RCC 7860 (cell line): Measurements from ENCODE around the gene MISP.

Experiments used
- DNase-seq: peaks from one replicate; pipeline ENCODE4 v3.0.0-alpha.2; 2015; ENCODE audit warnings: low spot score
- FAIRE-seq: peaks from 2 replicates; lab custom pipeline; 2012; peaks lifted over from hg19 to GRCh38; lab: Jason Lieb, UNC

Gene MISP

DNA sequence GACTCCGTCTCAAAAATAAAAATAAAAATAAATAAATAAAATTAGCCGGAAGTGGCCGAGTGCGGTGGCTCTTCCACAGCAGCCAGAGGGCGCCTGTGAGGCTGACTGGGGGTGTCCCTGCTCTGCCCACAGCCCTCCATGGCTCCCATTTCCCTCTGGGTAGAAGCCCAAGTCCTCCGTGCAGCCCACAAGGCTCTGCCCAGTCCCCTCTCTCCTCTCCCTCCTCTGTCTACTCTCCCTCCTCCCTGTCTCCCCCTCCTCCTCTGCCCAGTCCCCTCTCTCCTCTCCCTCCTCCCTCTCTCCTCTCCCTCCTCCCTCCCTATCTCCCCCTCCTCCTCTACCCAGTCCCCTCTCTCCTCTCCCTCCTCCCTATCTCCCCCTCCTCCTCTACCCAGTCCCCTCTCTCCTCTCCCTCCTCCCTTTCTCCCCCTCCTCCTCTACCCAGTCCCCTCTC, 20.4 kb downstream of the MISP start:
- DNase-seq (no peak), FAIRE-seq (no peak)

DNA sequence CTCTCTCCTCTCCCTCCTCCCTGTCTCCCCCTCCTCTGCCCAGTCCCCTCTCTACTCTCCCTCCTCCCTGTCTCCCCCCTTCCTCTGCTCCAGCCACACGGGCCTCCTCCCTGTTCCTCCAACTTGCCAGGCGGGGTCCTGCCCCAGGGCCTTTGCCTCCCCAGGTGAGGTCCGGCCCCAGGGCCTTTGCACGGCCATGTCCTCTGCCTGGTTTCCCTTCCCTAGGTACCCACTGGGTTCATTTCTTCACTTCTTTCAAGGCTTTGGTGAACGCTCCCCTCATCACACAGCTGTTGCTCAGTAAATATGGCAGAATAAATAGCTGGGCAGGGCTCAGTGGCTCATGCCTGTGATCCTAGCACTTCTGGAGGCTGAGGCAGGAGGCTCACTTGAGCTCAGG, 21.2 kb downstream of the MISP start:
- no peak for FAIRE-seq

DNA sequence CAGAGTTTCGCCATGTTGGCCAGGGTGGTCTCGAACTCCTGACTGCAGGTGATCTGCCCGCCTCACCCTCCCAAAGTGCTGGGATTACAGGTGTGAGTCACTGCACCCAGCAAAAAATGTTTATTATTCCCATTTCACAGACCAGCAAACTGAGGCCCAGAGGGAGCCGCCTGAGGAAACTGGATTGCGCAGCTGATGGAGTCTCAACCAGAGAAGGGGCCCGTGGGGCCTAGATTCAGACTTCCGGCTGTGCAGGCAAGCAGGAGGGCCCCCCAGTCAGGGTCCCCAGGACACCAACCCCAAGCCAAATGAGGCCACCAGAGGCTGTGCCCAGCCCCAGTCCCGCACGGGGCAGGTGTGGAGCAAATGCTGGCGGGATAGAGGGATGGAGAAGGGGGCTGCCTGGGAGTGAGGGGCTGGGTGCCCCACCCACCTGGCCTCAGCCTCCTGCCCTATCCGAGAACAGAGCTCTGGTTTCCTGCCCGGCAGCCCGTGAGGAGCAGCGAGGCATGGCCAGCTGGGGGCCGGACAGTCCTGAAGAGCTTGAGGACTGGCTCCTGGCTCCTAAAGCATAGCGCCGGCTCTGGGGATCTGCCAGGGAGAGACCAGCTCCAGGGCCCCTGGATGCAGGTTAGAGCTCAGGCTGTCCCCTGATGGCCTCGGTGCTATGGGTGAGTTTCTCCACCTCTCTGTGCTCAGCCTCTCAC, 22.0 kb downstream of the MISP start:
- FAIRE-seq (no peak), DNase-seq (peak; percentile 27)

More for the DNA sequence above, 21.2 kb downstream of the MISP start:
- DNase-seq = no peak

DNA sequence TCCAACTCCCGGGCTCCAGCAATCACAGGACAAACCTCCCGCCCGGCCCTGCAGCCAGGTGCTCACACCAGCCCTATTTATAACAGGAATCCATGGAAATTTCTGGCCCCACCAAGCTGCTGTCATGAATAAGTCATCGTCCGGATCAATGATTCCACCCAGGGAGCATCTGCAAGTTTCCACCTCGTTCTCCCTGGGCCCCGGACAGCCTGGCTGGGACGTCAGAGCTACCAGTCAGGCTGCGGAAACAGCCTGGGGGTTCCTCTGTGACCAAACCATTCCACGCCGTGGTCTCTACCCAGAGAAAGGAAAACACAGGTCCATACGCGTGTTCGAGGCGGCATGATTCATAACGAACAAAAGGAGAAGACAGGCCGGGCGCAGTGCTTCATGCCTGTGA, 25.6 kb downstream of the MISP start:
- FAIRE-seq (no peak), DNase-seq (no peak)

DNA sequence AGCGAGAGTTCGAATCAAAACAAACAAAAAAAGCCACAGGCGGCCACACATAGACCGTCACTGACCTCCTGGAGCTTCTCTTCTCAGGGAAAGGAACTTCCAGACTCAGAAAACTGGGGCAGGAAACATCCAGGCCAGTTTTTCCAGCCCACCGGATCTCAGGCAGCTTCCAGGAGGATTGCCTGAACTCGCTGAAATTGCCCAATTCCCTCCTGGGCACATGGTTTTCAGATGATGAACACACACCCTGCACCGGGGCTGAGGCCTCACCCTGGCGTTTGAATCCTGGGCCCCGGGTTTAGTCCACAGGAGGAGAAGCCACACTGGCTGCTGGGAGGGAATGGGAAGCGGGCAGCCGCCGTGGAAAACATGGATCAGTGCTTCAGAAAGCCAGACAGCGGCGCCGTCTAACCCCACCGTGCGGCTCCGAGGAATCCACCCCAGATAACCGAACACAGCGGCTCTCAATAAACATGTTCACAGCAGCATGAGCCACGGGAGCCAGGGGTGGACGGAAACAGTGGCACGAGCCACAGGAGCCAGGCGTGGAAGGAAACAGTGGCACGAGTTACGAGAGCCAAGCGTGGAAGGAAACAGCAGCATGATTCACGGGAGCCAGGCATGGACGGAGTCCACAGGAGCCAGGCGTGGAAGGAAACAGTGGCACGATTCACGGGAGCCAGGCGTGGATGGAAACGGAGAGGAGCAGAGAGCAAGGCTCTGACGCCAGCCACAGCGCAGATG, 28.2 kb downstream of the MISP start:
- FAIRE-seq = peak; percentile 60
- peak; percentile 86 for DNase-seq

DNA sequence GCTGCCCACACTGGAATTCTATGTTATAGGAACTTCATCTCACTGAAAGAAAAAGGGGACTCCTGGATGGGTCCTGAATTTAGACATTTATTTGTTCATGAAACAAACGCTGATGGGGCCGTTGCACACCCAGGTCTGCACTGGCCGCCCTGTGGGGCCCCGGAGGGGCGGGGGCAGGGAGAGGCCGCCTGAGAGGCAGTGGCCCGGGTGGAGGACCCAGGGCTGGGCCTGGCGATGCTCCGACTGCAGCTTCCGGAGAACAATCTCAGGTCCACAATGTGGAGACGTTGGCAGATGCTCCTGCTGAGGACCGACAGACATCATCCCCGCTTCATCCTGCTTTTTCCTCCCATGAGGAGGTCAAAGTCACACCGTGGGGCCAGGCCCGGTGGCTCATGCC, 30.0 kb downstream of the MISP start:
- DNase-seq (no peak), FAIRE-seq (no peak)

DNA sequence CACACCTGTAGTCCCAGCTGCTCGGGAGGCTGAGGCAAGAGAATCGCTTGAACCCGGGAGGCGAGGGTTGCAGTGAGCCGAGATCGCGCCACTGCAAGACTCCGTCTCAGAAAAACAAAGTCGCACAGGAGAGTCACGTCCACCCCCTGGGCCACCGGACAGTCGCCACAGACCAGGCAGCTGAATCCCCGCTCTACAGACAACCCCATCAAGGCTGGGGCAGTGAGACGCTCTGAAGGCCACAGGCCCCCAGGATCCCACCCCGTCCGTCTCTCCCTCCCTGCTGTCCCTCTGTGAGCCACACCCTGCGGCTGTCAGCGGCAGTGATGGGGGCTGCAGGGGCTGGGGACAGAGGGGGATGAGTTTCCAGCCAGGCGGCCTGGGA, 30.9 kb downstream of the MISP start:
- DNase-seq = no peak
- FAIRE-seq = no peak

DNA sequence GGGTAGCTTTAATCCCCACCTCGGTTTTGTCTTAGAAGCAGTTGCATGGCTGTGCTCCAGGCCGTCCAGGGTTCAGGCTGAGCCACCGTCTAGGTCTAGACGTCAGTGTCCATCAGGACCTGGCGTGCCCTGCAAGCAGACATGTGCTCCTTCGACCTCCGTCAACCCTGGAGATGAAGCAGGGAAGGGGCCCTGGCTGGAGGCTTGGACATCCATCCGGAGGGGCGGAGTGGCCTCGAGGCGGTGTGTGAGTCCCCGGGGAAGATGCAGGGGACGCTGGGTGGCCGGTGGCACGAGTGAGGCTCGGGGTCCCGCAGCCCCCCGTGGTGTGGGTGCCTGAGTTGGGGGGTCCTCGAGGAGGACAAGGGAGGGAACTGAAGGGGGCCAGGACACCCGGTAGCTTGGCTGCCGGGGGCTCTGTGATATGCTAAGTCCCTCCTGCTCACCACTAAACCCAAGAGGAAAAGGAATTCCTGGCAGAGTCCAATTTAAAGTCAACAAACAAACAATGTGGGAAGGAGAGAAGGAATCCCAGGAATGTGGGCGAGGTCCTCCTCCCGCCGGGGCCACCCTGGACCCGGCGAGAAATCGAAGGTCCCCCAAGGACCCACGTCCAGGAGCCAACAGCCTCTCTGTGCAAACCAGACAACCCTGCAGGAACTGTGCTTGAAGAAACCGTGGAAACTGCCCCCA, 31.4 kb downstream of the MISP start:
- FAIRE-seq (no peak), DNase-seq (peak; percentile 38)

DNA sequence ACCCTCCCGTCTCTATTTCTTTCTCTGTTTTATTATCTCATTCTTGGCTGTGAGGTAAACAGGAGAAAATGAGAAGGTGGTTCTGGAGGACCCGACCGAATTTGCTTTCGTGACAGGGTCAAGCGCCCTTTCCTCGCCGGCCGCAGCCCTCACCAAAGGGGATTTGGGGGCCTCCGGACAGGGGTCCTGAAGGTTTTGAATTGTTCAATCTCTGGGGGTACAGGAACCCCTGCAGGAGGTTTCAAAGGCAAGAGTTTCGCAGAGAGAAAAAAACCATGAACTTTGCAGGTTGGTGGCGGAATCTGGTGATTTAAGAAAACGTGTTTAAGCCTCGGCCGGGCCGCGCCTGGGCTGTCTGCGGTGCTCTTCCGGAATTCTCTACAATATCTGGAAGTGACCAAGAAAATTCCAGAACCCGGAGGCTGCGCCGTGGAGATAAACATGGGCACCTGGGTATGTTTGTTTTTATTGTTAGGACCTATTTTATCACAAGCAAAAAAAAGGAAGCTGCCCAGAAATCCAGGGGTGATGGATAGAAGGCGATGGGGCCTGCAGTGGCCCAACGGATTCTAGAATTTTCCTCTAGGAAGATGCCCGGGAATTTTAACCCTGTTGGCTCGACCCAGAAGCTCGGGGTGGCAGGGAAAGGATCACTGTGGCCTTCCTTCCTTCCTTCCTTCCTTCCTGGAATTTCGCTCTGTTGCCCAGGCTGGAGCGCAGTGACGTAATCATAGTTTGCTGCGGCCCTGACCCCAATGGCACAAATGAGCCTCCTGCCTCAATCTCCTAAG, 32.2 kb downstream of the MISP start:
- FAIRE-seq (no peak), DNase-seq (no peak)

DNA sequence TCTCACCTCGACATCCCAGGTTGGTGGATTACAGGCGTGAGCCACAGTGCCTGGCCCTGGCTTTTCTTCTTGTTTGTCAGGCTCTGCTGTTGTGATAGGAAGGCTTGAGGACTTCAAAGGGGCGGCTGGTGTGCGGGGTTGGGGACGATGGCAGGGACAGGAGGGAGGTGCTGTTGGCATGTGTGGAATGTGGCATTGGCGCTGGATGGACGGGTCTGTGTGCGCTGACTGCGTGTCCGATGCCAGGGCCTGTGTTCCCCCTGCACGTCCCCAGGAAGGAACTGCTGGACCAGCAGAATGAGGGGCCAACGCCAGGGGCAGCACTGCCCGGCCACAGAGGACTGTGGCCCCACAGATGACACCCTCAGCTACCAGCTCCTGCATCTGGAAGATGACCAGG, 33.6 kb downstream of the MISP start:
- no peak for FAIRE-seq

DNA sequence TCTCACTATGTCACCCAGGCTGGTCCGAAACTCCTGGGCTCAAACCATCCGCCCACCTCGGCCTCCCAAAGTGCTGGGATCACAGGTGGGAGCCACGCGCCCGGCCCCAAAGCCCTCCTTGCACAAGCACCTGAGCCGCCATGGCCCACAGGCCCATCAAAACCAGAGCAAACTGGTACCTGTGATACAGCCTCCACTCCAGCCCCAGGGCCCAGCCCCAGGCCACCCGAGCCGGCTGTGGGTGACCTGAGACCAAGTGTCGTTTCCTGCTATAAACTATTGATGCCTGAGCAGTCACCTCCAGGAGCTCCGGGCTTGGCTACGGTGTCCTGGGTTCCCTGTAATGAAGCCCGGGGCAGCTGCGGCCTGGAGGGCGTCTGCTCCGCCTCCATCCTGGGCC, 36.6 kb downstream of the MISP start:
- FAIRE-seq = no peak
- no peak for DNase-seq

More for the DNA sequence above, 33.6 kb downstream of the MISP start:
- no peak for DNase-seq

DNA sequence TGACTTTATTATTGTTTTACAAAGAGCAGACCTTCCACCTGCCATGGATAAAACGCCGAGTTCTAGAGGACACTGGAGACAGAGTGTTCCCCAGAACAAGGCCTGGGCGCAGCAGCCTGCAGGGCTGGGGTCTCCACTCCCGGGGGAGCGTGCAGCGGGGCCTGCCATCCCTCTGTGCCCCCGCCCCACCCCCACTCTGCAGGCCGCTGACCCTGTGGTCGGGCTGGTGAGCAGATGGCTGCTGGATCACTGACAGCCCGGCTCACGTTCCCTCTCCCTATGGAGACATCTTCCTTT, 37.7 kb downstream of the MISP start:
- DNase-seq (no peak), FAIRE-seq (no peak)

DNA sequence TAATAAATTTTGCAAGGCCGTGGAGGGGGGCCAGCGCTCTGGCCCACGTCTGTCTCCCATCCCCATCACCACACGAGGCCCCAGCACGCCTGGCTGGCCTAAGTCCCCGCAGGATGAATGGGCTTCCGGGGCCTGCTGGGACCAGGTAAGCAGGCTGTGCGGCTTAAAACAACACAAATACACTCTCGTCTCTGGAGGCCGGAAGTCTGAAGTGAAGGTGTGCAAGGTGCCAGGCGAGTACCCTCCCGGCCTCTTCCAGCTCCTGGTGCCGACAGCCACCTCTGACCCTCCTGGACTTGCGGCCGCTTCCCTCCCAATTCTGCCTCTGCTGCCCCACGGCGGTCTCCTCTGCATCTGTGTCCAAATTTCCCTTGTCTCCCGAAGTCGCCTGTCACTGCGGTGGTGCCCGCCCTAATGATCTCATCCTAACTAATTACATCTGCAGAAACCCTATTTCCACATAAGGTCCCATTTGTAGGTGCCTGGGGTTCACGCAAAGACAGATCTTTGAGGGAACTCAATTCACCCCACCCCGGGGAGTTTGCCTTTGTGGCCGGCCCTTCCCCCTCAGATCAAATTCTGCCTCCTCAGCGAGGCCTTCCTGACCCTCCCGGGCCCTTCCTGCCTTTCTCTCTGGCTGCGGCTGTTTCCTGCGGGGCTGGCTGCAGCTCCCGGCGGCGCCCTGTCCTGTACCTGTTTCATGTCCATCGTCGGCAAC, 38.2 kb downstream of the MISP start:
- no peak for DNase-seq
- no peak for FAIRE-seq

DNA sequence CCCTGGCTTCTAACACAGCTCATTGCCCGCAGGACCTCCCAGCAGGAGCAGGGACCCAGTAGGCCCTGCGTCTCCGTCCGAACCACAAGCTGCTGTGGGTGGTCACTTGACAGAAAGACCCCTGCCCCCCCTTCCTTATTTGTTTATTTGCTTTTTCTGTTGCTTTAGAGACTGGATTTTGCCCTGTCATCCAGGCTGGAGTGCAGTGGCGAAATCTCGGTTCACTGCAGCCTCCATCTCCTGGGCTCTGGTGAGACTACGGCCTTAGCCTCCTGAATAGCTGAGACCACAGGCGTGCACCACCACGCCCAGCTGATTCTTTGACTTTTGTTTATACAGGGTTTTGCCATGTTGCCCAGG, 38.8 kb downstream of the MISP start:
- DNase-seq (no peak), FAIRE-seq (no peak)

DNA sequence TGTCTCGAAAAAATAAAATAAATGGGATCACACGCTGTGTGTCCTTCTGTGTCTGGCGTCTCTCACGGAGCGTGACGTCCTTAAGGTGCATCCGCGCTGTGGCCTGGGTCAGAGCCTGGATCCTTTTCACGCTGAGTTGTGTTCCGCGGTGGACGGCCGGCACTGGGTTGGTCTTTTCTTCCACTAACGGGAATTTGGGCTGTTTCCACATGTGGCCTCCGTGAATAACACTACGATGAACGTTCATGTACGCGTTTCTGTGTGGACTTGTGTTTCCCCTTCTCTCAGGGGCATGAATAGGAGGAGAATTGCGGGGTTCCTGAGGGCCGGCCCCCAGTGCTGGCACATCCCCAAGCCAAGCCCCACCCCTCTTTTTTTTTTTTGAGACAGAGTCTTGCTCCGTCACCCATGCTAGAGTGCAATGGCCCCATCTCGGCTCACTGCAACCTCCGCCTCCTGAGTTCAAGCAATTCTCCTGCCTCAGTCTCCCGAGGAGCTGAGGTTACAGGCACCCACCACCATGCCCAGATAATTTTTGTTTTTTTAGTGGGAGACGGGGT, 40.2 kb downstream of the MISP start:
- DNase-seq = no peak
- no peak for FAIRE-seq

DNA sequence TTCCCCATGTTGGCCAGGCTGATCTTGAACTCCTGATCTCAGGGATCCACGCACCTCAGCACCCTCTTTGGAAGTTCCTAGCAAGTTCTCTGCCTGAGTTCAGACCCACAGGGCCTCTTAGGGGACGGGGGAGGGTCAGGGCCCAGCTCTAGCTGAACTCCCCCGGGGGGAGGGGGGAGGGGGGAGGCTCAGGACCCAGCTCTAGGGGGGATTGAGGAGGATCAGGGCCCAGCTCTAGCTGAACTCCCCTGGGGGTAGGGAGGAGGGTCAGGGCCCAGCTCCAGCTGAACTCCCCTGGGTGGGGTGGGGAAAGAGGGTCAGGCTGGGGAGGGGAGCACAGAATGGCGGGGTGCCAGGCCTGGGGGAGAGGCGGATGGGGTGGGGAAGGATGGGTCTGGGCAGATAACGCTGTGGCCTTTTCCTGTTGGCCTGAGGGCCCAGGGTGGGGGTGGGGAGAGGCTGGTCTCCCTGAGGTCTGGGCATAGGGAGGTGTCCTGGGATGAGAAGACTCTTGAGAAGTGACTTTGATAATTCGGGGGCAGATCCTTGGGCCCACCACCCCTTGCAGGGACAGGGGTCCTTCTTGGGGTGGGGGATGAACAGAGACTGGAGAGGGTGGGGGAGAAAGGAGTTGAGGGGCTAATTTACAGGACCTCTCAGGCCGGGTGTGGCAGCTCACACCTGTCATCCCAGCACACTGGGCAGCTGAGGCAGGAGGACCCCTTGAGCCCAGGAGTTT, 40.8 kb downstream of the MISP start:
- DNase-seq = no peak
- FAIRE-seq = no peak

DNA sequence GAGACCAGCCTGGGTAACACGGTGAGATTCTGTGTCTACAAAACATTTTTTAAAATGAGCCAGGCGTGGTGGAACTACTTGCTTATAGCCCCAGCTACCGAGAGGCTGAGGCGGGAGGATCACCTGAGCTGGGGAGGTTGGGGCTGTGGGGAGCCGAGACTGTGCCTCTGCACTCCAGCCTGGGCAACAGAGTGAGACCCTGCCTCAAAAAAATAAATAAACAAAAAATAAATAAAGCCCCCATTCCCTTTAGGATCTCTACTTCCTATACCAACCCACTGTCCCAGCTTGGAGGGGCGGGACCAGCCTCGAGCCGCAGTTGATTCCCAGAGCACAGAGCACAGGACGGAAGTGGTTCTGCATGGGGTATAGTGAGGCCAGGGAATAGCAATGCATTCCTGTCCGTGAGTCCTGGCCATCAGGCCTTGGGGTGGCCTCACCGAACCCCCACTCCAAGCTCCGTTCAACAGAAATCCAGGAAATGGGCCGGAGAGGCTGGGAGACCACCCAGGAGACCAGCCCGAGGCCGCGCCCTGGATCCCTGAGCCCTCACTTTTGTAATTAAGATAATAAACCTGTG, 41.5 kb downstream of the MISP start:
- no peak for DNase-seq
- FAIRE-seq = no peak

DNA sequence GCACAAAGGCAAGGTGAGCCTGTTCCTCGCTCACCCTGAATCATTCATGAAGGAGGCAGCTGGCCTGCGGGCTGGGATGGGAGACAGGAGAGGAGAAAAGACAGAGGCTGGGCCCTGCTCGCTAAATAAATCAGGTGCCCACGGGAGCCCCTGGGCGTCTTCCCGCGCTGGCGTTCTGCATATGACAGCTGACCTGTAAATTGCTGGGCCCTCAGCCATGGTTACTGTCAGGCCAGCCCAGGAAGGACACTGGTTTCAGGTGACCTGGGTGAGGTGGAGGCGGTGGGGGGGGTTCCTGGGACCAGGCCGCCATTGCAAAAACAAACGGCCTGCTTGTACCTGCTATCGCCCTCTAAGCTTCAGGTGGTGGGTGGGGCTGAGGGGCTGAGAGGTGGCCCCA, 42.9 kb downstream of the MISP start:
- FAIRE-seq = no peak
- DNase-seq = no peak

DNA sequence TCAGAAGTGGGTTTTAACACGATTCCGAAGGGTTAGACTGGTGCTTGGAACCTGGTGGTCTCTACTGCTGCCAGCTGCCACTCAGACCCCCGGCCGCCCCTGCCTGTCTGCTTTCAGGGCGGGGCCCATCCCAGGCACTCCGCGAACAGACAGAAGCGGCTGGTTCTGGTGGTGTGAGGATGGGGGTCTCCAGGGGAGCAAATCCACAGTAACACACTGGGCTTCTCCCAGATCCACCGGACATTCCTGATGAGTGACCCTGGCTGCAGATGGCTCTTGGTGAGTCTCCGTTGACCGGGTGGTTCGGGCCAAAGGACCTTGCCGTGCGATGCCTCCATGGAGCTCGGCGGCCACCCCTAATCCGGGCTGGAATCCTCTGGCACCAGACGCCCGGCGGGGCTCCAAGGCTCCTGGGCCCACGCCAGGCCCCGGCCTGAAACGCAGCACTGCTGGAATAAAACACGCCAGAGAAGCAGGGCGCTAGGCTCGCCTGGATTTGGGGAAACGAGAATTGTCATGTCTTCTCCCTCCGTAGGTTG, 44.2 kb downstream of the MISP start:
- DNase-seq (no peak), FAIRE-seq (no peak)
